Psoas muscle (tissue), 8 donors: ENCODE results near the gene EREG. TPM values are rescaled to one million over a fixed set of nuclear protein-coding genes. Genes with fewer than 3 reads are reported as not detected.

Source experiments
- ATAC-seq, 4 donors: fragments of 200-7000 bp; cut with Tn5 transposase; one replicate each; pipeline ENCODE4 v1.9.1; 2020; ENCODE audit warnings: moderate library complexity in 3 of 4, mild to moderate bottlenecking in 2 of 4
- DNase-seq, 2 donors: peaks; one replicate each; pipeline ENCODE4 v3.0.0-alpha.2; 2020
- H3K27ac ChIP-seq: fragments of 200-600 bp; one replicate; pipeline ENCODE4 v1.8.0; 2022
- H3K27me3 ChIP-seq, 3 donors: fragments of 200-600 bp in 1 of 3; one replicate each; pipeline versions ENCODE4 v1.6.1 to v1.8.0; 2013 to 2022; ENCODE audit warnings: low read length in 2 of 3, mild to moderate bottlenecking in 2 of 3, moderate library complexity in 1 of 3; ENCODE audit not compliant: insufficient read depth in 3 of 3
- H3K36me3 ChIP-seq, 2 donors: fragments of 200-600 bp in 1 of 2; one replicate each; pipeline versions ENCODE4 v1.6.1 to v1.8.0; 2013 to 2022; ENCODE audit warnings: low read depth in 1 of 2, mild to moderate bottlenecking in 1 of 2, moderate library complexity in 1 of 2; ENCODE audit not compliant: insufficient read depth in 1 of 2
- H3K4me1 ChIP-seq: fragments of 200-600 bp; one replicate; pipeline ENCODE4 v1.8.0; 2022
- H3K4me3 ChIP-seq: fragments of 200-600 bp; one replicate; pipeline ENCODE4 v1.8.0; 2022; ENCODE audit warnings: mild to moderate bottlenecking
- H3K9me3 ChIP-seq: fragments of 200-600 bp; one replicate; pipeline ENCODE4 v1.8.0; 2022
- WGBS, 3 donors: extraction: QIAGEN DNeasy Blood & Tissue Kit; methylation state at CpG; one replicate each; pipeline versions ENCODE4 v1.1.6 to v1.1.7; 2013; 5-methylcytosine and 5-hydroxymethylcytosine counted together
- intact Hi-C, 2 donors: fragments of 100-400 bp; cut with DNase I; formaldehyde crosslinking; loops; one replicate each; pipeline versions ENCODE4 v1.11.0 to v1.14.2; 2022
- polyA plus RNA-seq, 3 donors: library from polyadenylated mRNA; stranded (reverse); fragments of 200-250 nt; gene quantifications; one replicate each; pipeline ENCODE4 v1.2.3, GENCODE V29; 2013
- total RNA-seq, 4 donors: library from RNA; stranded (reverse); fragmentation: NEBNext Ultra II Directional in 2 of 4; extraction: Animal tissue kit (Norgen Biotek cat#: 25700) in 2 of 4; gene quantifications; one replicate each; pipeline versions ENCODE4 v1.2.1 to v1.2.4, GENCODE V29; 2021 to 2023
- TF ChIP-seq, protein P1 (sequence below): fragments of 200-600 bp; IDR thresholded peaks from one replicate; pipeline ENCODE4 v1.8.0; 2022; ENCODE audit warnings: antibody characterized with exemption
- donor health status: healthy with polysubstance abuse.
- donor health status: DM: no; HTN: no; CAD: no; lungs with moderate emphysema.
- donor health status: Bipolar disorder and iron deficiency.
- donor health status: healthy.
- donor health status: DM: yes; HTN: yes; CAD: no.
- donor health status: DM: no; HTN: no; CAD: no.
- donor health status: DM: no; HTN: no; CAD: no.
- donor health status: DM: yes; HTN: yes; CAD: no.

EREG gene
- total and polyA plus RNA-seq, 7 donors: 0.03 to 0.20 TPM; not detected in 5

DNA sequence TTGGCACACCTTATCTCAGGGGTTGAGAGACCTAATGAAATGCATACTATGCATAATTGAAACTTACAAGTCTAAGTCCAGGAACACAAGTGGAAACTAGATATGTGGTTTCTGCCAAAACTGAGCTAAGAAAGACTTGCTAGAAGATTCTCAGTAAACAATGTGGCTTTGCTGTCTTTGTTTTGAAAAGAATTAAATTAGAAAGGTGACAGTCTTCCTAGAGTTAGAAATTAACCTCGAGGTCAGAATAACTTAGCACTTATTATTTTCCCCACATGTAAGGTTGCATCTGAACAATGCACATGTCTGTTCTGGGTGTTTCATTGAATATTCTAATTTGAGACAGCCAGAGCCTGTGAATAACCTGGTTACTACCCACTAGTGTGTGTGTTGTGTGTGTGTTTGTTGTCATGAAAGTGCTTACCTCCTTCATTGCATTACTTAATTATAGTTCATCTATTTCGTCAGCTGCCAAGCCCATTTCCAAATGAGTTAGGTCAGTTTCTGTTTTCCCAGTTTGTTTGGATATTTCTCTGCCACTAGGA lies 1.5 kb downstream of the EREG start:
- DNase-seq: no peak
- no peak for ATAC-seq
- Histone ChIP-seq H3K9me3 (no peaks in the 10 kb centered on the region), H3K4me1 (peaks cover 5% of the 10 kb centered on the region), H3K27me3 (peaks cover 3 to 20% (median 6%) of the 10 kb centered on the region in 3 donors), H3K36me3 (no peaks in the 10 kb centered on the region), H3K4me3 (no peak overlapping the region), H3K27ac (no peak overlapping the region)
- TF ChIP-seq, protein P1, sequence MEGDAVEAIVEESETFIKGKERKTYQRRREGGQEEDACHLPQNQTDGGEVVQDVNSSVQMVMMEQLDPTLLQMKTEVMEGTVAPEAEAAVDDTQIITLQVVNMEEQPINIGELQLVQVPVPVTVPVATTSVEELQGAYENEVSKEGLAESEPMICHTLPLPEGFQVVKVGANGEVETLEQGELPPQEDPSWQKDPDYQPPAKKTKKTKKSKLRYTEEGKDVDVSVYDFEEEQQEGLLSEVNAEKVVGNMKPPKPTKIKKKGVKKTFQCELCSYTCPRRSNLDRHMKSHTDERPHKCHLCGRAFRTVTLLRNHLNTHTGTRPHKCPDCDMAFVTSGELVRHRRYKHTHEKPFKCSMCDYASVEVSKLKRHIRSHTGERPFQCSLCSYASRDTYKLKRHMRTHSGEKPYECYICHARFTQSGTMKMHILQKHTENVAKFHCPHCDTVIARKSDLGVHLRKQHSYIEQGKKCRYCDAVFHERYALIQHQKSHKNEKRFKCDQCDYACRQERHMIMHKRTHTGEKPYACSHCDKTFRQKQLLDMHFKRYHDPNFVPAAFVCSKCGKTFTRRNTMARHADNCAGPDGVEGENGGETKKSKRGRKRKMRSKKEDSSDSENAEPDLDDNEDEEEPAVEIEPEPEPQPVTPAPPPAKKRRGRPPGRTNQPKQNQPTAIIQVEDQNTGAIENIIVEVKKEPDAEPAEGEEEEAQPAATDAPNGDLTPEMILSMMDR: no peak
- intact Hi-C loops: no loop called here
- 62 to 72% (median 64%) methylated on average over 2 of the region's 2 CpGs for WGBS, 3 donors

DNA sequence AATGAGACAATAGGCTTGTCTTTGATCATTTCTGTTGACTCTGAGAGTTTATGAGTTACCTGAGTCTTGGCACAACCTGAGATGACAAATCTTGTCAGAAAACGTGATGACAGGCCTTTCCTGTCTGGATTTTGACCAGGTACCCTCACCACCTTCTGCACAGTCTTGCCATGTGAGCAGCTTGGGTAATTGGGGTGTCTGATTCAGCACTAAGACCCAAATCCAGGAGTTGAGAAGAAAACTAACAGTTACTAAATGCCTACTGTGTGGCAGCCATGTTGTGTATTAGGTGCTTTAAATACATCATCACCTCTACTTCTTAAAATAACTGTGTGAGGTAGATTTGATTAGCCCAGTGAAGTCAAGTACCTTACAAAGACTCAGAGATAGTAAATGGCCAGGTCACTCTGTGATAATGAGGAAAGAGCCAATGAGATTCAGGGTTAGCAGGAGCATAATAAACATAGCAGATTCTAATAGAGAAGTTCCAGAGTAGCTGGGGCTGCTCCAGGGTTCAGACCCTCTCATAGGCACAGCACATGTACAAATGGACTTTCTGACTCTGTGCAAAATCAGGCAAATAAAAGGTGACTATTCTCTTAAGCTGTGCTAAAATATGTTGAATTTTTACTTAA lies 2.8 kb downstream of the EREG start:
- TF ChIP-seq, protein P1: no peak

DNA sequence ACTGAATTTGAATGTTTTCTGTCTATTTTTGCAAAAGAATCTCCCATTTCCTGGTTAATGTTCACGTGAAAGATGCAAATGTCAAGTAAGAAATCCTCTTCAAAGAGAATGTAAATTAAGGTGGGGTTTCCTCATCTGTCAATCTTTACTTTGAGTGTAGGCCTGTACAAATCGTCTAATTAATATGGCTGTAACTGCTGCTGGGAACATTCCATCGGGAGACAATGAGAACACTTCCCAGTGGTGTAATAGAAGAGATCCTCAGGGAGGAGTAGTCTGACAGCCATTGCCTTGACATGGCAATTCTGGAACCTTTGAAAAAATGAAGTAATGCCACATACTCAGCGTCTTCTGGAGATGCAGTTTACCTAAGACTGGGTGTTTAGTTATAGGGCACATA lies 3.7 kb downstream of the EREG start:
- Histone ChIP-seq H3K27me3 (peaks cover 0 to 20% (median 6%) of the 10 kb centered on the region in 3 donors), H3K4me1 (peaks cover 5% of the 10 kb centered on the region), H3K36me3 (no peaks in the 10 kb centered on the region), H3K27ac (no peak overlapping the region), H3K4me3 (no peak overlapping the region), H3K9me3 (no peaks in the 10 kb centered on the region)
- TF ChIP-seq, protein P1: no peak
- 48 to 62% (median 59%) methylated on average over 4 of the region's 4 CpGs for WGBS, 3 donors
- DNase-seq (no peak), ATAC-seq (no peak)
- intact Hi-C loops: no loop called here

More for the DNA sequence above, 2.8 kb downstream of the EREG start:
- Histone ChIP-seq H3K27me3 (peaks cover 3 to 20% (median 6%) of the 10 kb centered on the region in 3 donors), H3K36me3 (no peaks in the 10 kb centered on the region), H3K4me1 (peaks cover 5% of the 10 kb centered on the region), H3K27ac (no peak overlapping the region), H3K9me3 (no peaks in the 10 kb centered on the region), H3K4me3 (no peak overlapping the region)
- WGBS, 3 donors: 31 to 43% (median 40%) methylated on average over 1 of the region's 1 CpG
- ATAC-seq (no peak), DNase-seq (no peak)
- intact Hi-C loops: no loop called here

DNA sequence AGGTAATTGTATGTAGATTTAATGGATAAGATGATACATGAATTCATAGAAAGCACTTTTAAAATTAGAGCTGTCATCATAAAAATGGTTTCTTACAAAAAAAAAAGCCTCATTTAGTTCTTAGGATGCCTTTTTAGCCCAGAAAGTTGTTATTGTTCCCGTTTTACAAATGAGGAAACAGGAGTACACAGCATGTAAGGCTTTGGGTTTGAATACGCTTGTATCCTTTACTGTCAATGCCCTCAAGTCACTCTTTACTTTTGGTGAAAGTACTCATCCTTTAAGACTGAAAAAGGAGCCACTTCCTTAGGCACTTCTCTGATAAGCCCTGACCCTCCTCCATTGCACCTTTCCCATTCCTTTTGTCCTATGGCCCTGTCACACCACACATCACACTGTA lies 4.9 kb downstream of the EREG start:
- intact Hi-C loops: loop anchor here in 1 of 2 donors (10.0 kb wide), 1 partner anchor 305 kb away; no protein-coding TSS in a partner anchor
- H3K27me3 ChIP-seq: peaks cover 0 to 11% (median under 1%) of the 10 kb centered on the region in 3 donors
- DNase-seq: no peak
- peaks cover 5% of the 10 kb centered on the region for H3K4me1 ChIP-seq
- H3K9me3 ChIP-seq: no peaks in the 10 kb centered on the region
- ATAC-seq: no peak
- no peak overlapping the region for H3K27ac ChIP-seq
- TF ChIP-seq, protein P1: no peak
- no peak overlapping the region for H3K4me3 ChIP-seq
- 67 to 75% (median 71%) methylated on average over 2 of the region's 2 CpGs for WGBS, 3 donors
- no peaks in the 10 kb centered on the region for H3K36me3 ChIP-seq
